ENCODE results near the gene DHRS3.

The DHRS3 gene

GRCh38 chr1:12596007-12596821 lies 21.8 kb downstream of the DHRS3 start:
- DNase-seq = peak; percentile 21

GRCh38 chr1:12595757-12596006 lies 22.3 kb downstream of the DHRS3 start:
- DNase-seq = no peak

DNA sequence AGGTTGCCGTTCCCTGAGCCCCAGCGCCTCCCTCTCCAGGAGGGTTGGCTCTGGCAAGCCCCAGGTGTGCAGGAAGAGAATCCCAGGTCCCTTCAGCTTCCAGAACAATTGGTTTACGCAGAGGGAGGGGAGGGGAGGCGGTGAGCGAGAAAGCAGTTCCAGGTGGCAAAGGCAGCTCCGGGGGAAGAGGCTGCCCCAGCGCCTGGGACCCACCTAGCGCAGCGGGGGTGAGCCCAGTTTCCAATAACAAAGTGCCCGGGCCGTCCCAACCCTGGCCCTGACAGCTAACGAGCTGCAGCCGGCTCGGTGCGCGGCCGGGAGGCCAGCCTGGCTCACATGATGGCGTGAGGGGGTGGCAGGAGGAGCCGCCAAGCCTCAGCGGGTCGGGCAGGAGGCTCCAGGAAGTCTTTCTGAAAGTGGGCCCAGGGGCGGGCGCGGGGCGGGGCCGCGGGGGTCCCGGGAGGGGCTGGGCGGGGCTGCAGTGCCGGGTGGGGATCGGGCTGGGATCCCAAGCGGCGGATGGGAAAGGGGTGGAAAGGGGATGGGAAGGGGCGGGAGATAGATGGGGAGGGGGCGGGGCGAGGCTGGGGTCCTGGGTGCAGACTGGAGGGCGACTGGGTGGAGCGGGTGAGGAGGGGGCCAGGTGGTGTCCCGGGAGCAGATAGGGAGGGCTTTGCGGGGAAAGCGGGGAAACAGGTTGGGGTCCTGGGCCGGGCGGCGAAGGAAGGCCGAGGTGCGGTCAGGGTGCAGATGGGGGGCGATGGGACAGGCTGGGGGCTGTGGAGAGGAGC lies 22.8 kb downstream of the DHRS3 start:
- DNase-seq = peak; percentile 31

DNA sequence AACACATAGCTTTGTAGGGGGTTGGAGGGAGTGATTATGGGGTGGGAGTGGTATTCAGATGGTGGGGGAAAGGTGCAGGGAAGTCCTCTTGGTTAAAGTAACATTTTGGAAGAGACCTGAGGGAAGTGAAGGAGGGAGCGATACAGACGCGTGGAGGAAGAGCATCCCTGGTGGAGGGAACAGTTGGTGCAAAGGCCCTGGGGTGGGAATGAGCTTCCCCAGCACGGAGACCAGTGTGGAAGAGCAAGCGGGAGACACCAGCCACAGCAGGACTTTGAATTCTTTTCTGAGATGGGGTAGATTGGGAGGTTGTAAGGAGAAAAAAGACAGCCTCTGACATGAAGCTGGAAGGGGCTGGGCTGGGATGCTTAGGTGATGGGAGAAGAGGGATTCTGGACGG lies 23.5 kb downstream of the DHRS3 start:
- DNase-seq = no peak

DNA sequence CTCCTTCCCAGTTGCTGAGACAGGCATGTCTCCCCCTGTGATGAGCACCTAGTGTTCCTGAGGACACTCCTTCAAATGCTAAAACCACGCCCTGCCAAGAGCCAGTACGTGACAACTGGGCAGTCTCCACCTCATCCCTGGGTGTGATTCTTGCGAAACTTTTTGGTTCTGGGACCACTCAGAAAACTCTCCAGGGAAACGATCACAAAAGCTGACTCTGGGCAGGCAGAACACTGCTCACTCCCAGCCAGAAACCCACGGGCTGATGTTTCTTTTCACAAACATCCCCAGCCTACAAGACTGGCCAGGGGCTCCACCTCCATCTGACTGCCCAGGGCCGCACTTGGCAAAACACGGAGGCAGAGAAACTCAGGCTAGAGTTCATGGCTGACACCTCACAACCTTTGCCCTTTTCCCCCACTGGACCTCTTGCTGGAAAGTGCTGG lies 24.4 kb downstream of the DHRS3 start:
- DNase-seq = no peak

DNA sequence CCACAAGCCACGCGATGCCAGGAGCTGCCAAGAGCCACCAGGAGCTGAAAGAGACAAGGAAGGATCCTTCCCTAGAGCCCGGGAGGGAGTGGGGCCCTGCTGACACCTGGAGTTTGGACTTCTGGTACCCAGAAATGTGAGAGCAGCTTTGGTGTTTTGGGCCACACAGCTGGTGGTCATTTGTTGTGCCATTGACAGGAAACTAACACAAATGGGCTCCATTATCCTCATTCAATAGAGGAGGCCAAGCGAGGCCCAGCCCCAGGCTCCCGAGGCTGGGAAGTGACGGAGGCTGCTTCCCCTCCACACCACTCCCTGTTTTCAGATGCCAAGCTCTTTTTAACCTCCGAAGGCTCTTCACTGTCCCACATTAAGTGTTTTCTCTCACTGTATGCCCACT lies 25.5 kb downstream of the DHRS3 start:
- no peak for DNase-seq

DNA sequence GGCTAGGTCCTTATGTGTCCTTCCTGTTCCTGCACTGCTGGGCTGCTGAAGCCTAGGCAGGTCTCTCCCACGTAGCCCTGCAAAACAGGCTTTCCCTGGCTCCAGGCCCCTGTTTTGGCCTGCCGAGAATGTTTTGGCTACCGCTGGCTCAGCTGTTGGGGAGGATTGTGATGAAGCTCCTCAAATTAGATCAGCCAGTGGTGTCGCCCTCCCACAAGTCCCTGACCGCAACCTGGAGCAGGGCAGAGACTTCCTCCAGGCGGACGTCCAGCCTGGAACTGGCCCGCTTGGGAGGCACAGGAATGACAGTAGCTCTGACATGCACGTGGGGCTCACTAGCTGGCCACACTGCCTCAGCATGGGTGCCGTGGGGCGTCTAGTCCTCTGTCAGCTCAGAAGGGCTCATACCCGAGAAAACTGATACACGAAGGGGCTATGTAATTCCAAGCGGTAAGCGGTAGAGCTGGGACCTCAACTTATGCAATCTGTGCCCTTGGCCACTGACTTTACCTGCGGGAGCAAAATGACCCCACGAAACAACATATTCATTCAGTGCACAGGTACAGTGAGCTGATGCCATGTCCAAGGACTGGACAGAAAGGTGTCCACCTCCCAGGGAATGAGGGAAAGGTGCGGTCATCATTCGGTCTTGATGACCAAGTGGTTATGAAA lies 26.6 kb downstream of the DHRS3 start:
- no peak for DNase-seq

DNA sequence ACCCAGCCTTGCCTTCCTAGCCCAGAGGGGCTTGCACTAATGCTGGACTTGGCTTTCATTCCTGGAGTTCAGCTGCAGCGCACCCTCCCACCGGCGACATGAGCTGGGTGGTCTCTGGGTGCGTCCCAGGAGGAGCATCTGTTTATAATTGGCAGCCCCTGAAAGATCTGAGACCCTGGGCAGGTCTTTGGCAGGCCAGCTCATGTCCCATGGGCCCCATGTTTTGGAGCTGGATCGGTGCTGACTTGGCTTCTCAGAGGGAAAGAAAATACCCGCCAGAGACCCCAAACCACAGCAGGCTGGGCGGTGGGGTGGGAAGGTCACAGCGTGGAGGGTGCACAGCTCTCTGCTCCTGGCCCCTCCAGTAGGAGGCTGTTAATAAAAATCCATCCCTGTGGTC lies 29.3 kb downstream of the DHRS3 start:
- no peak for DNase-seq

DNA sequence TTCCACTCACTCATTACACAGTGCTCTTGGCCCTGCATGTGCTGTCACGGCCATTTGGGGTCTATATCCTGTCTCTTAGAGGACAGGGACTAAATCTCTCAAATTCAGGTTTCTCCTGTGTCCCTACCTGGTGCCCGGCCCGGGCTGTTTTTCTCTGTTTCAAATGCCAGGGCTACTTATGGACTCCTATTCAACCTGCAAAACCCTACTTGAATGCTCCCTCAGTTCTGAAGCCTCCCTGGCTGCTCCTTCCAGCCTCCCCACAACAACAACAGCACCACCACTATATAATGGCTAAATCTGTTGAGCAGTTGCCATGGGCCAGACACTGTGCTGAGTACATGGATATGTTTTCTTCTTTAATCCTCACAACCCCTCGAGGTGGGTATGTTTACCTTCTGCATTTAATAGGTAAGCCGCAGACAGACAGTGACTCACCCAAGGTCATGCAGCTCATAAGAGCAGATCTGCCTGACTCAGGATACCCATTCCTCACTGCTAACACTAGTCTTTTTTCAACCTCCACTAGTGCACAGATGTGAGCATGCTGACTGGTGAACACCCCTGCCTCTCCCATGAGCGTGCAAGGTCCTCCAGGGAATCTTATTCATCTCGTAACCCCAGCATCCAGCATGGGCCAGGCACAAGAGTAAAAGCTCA lies 29.9 kb downstream of the DHRS3 start:
- no peak for DNase-seq

- DNase-seq = peak; percentile 54
These were observed 31.8 kb downstream of the DHRS3 start for GRCh38 chr1:12585951-12586942.

GRCh38 chr1:12585536-12585935 lies 32.5 kb downstream of the DHRS3 start:
- DNase-seq = no peak

- no peak for DNase-seq
These were observed 33.0 kb downstream of the DHRS3 start for GRCh38 chr1:12584900-12585525.

- no peak for DNase-seq
These were observed 34.5 kb downstream of the DHRS3 start for GRCh38 chr1:12583484-12583883.

DNA sequence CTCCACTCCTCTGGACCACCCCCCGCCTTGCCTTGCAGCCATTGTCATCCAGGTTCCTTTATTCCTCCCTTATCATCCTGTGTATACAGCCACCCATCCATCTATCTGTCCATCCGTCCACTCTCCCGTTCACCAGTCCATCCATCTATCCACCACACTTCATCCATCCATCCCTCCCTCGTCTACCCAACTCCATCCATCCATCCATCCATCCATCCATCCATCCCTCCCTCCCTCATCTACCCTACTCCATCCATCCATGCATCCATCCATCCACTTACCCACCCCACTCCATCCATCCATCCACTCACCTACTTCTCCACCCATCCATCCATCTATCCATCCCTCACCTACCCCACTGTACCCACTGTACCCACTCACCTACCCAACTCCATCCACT lies 35.4 kb downstream of the DHRS3 start:
- no peak for DNase-seq

DNA sequence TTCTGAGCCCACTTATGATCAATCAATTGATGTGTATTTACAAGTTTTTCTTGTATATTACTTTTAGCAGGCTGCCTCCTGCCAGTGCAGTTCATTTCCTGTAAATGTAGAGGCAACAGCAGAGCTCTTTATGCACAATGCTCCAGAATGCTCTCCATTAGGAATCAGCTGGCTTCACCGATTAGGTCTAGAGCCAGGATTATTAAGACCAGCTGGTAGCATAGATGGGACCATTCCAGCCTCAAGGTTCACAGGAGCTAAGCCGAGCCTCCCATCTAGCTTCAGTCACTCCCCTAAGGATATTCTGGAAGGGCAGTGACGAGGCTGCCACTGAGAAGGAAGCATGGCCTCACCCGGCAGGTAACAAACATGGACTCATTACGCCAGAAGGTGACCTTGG lies 36.8 kb downstream of the DHRS3 start:
- DNase-seq = peak; percentile 52

GRCh38 chr1:12580054-12580887 lies 37.7 kb downstream of the DHRS3 start:
- peak; percentile 40 for DNase-seq

DNA sequence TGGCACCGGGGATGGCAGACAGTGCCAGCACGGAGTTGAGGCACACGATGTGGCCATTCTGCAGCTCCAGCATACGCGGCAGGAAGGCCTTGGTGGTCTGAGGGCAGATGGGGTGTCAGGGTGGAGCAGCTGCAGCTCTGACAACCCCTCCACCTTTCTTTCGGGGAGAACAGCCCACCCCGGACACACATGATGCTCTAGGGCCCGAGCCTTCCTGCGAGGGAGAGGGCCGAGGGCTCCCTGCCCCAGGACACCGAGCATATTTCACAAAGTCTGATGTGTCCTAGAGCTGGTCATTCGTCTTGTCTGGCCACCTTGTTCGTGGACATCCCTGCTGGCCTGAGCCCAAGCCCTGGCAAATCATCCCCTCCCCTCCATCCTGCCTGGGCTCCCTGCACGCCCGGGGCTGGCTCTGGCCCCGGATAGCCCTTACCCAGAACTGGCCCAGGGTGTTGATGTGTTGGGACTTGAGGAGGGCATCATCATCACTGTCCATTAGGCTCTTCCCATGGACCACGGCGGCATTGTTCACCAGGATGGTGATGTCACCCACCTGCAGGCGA lies 39.1 kb downstream of the DHRS3 start:
- DNase-seq = no peak

DNA sequence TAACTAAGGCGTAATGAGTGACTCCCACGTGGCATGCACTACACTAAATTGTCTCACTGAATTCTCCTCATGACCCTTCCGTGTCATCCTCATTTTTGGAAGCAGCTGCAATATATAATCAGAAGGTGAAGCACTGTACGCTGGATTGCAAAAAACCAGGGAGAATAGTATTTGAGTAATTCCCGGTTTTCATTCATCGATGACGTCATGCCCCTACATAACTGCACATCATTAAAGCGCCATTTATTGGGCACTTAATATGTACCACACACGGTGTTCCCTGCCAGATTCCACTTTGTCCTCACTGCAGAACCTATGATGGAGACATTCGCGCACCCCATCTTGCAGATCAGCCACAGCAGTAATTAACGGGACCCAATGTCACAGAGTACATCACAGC lies 41.0 kb downstream of the DHRS3 start:
- no peak for DNase-seq

GRCh38 chr1:12574757-12575139 lies 43.3 kb downstream of the DHRS3 start:
- DNase-seq = no peak

All from NCI-H82 (cell line).